Subcutaneous adipose tissue (tissue), 4 donors: ENCODE measurements around the gene RAPGEF1. TPM values are rescaled to one million over a fixed set of nuclear protein-coding genes. Genes with fewer than 3 reads are reported as not detected.

Source experiments
- total RNA-seq, 4 donors: library from RNA; depleted of rRNA; stranded (reverse); fragments of >200 nt; gene quantifications; one replicate each; pipeline ENCODE4 v1.1.0, GENCODE V29; 2016
- TF ChIP-seq, protein P1 (sequence below): fragments of 450-650 bp; IDR thresholded peaks from one replicate; pipeline ENCODE4 v1.5.1; 2016; ENCODE audit warnings: low read depth, mild to moderate bottlenecking, control low read depth, antibody characterized with exemption, moderate library complexity

The RAPGEF1 gene
- total RNA-seq, 4 donors from 2014 or later = 47.1 to 79.5 (median 61.4) TPM

- TF ChIP-seq, protein P1, sequence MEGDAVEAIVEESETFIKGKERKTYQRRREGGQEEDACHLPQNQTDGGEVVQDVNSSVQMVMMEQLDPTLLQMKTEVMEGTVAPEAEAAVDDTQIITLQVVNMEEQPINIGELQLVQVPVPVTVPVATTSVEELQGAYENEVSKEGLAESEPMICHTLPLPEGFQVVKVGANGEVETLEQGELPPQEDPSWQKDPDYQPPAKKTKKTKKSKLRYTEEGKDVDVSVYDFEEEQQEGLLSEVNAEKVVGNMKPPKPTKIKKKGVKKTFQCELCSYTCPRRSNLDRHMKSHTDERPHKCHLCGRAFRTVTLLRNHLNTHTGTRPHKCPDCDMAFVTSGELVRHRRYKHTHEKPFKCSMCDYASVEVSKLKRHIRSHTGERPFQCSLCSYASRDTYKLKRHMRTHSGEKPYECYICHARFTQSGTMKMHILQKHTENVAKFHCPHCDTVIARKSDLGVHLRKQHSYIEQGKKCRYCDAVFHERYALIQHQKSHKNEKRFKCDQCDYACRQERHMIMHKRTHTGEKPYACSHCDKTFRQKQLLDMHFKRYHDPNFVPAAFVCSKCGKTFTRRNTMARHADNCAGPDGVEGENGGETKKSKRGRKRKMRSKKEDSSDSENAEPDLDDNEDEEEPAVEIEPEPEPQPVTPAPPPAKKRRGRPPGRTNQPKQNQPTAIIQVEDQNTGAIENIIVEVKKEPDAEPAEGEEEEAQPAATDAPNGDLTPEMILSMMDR = no peak
These were observed 145.8 kb downstream of the RAPGEF1 start for GRCh38 chr9:131593936-131594665.

DNA sequence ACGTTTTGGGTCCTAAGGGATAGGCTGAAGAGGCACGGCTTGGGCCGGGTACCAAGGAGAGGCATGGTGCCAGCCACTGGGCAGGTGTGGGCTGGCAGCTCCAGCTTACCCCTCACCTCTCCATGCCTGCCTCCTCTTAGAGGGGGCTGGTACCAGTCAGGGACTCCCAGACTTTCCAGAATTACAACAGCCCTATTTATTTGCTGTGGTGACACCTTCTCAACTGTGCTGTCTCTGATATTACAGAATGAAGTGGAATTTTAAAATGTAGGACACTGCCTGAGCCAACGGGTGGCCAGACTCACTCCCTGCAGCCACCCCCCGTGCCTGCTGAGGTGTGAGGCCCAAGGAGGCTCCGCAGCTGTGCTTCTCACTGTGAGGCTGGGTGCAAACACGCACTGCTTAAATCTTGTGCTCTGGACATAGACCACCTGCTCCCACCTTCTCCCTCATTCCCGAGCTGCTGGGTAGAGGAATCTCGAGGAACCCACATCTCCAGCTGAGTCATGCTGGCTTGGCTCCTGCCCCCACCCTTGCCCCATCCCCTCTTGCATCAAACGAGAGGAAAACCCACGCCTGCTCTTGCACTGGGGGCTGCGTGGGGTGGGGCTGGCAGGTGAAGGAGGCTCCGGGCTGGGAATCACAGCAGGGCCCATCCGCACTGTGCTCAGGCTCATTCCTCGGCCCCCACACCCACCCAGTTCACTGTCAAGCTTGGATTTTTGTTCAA is 146.6 kb downstream of the RAPGEF1 start:
- TF ChIP-seq, protein P1 = no peak

- TF ChIP-seq, protein P1 = no peak
These were observed 148.0 kb downstream of the RAPGEF1 start for GRCh38 chr9:131591845-131592208.

- TF ChIP-seq, protein P1 = no peak
These were observed 148.7 kb downstream of the RAPGEF1 start for GRCh38 chr9:131590907-131591844.

DNA sequence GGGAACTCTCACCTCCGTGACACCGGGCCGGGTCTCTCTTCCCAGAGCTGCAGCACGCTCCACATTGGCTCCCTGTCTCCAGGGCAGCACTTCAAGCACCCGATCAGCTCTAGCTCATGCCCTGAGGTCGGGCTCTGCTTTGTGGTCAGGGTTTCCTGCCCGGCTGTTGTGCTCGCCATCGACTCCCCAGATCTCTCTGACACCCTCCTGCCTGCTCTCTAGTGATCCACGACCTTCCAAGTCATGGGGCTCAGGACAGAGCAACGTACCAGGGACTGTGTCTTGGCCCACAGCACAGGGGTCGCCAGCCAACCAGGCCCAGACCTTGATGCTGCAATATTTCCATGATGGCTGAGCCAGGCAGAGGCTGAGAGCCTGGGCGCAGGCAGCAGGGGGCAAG is 149.4 kb downstream of the RAPGEF1 start:
- TF ChIP-seq, protein P1 = no peak

DNA sequence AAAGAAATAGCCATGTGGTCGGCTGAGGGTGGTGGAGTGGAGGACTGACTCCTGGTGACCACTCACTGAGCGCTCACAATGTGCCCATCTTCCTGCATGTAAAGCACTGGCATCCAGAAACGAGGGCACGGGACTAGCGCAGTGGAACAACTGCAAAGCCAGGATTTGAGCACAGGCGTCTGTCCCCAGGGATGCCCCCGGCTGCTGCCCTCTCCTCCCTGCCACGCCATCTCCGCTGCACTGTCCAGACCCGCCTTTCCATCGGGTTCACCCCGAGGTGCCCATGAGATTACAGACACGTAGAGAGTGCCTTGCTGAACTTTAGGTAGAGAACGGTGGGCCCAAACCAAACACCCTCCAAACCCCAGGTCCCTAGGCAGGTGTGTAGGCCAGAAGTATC is 149.9 kb downstream of the RAPGEF1 start:
- TF ChIP-seq, protein P1 = no peak
